IMR-90 (cell line): ENCODE results near the gene MECR. TPM values are rescaled to one million over a fixed set of nuclear protein-coding genes. Genes with fewer than 3 reads are reported as not detected.

Experiments
- ATAC-seq: fragments of 200-7000 bp; cut with Tn5 transposase; 2 replicates; pipeline ENCODE4 v1.9.1; 2020; ENCODE audit warnings: low read depth, mild to moderate bottlenecking, moderate library complexity
- BruUV-seq: library from RNA; stranded (reverse); fragments of 400-500 nt; replicated peaks from 2 replicates; lab custom pipeline; 2021; lab: Mats Ljungman, UMichigan
- CTCF ChIA-PET: fragments of 300-600 bp; formaldehyde crosslinking; extraction: SDS; loops from one replicate; lab custom pipeline; 2021; ENCODE audit warnings: antibody characterized with exemption; lab: Yijun Ruan, JAX
- POLR2A ChIA-PET: fragments of 300-600 bp; sonication (Branson Sonifier 250); formaldehyde crosslinking; loops from one replicate; lab custom pipeline; 2022; ENCODE audit warnings: antibody characterized with exemption; ENCODE audit not compliant: unreplicated experiment; lab: Charles Lee
- DNase-seq: peaks from one replicate; pipeline ENCODE4 v3.0.0; 2013
- H2AFZ ChIP-seq: replicated peaks from 2 replicates; pipeline ENCODE3; 2013; ENCODE audit warnings: low read length, mild to moderate bottlenecking; ENCODE audit not compliant: poor library complexity
- H2AK5ac ChIP-seq: 2 replicates; pipeline ENCODE4 v1.6.1; 2013; ENCODE audit warnings: low read depth, low read length, inconsistent platforms
- H2AK9ac ChIP-seq: replicated peaks from 2 replicates; pipeline ENCODE3; 2013; ENCODE audit warnings: mild to moderate bottlenecking, low read depth, low read length, moderate library complexity; ENCODE audit not compliant: poor library complexity
- H2BK120ac ChIP-seq: 2 replicates; pipeline ENCODE4 v1.6.1; 2013; ENCODE audit warnings: low read depth, low read length, inconsistent platforms
- H2BK15ac ChIP-seq: 3 replicates; pipeline ENCODE4 v1.6.1; 2013; ENCODE audit warnings: low read depth, low read length, inconsistent platforms
- H2BK20ac ChIP-seq: 2 replicates; pipeline ENCODE4 v1.6.1; 2013; ENCODE audit warnings: low read depth, mild to moderate bottlenecking, inconsistent platforms, low read length, moderate library complexity
- H2BK5ac ChIP-seq: 2 replicates; pipeline ENCODE4 v1.6.1; 2013; ENCODE audit warnings: mild to moderate bottlenecking, low read depth, low read length, inconsistent platforms; ENCODE audit not compliant: poor library complexity, severe bottlenecking
- H3K14ac ChIP-seq: replicated peaks from 2 replicates; pipeline ENCODE4 v1.6.1; 2013; ENCODE audit warnings: low read depth, low read length, inconsistent platforms
- H3K18ac ChIP-seq: 2 replicates; pipeline ENCODE4 v1.6.1; 2013; ENCODE audit warnings: low read depth, low read length, control low read depth
- H3K23ac ChIP-seq: 2 replicates; pipeline ENCODE4 v1.6.1; 2013; ENCODE audit warnings: low read depth, low read length, inconsistent platforms
- H3K27ac ChIP-seq: 2 replicates; pipeline ENCODE4 v1.5.1; 2013; ENCODE audit warnings: mild to moderate bottlenecking, control low read depth, low read length; ENCODE audit not compliant: insufficient read depth
- H3K27me3 ChIP-seq: 2 replicates; pipeline ENCODE4 v1.6.1; 2013; ENCODE audit warnings: low read length; ENCODE audit not compliant: control insufficient read depth, insufficient read depth
- H3K36me3 ChIP-seq: 2 replicates; pipeline ENCODE4 v1.6.1; 2013; ENCODE audit warnings: low read length, mixed read lengths; ENCODE audit not compliant: control insufficient read depth, insufficient read depth
- H3K4ac ChIP-seq: 2 replicates; pipeline ENCODE4 v1.6.1; 2013; ENCODE audit warnings: low read depth, low read length, inconsistent platforms
- H3K4me1 ChIP-seq: 2 replicates; pipeline ENCODE4 v1.6.1; 2013; ENCODE audit warnings: low read length, mixed read lengths; ENCODE audit not compliant: control insufficient read depth, insufficient read depth
- H3K4me2 ChIP-seq: 2 replicates; pipeline ENCODE4 v1.6.1; 2013; ENCODE audit warnings: low read depth, mild to moderate bottlenecking, control low read depth, low read length, moderate library complexity
- H3K4me3 ChIP-seq: 2 replicates; pipeline ENCODE4 v1.5.1; 2013; ENCODE audit warnings: low read depth, mild to moderate bottlenecking, control low read depth, low read length, moderate library complexity; ENCODE audit not compliant: insufficient read depth
- H3K56ac ChIP-seq: 2 replicates; pipeline ENCODE4 v1.6.1; 2013; ENCODE audit warnings: low read length, inconsistent platforms; ENCODE audit not compliant: insufficient read depth; ENCODE audit errors: extremely low read depth
- H3K79me1 ChIP-seq, 2 experiments: 2 replicates each; pipeline ENCODE4 v1.6.1; 2013; ENCODE audit warnings: low read length in 2 of 2, inconsistent platforms in 1 of 2, low read depth in 1 of 2
- H3K9ac ChIP-seq: 2 replicates; pipeline ENCODE4 v1.6.1; 2013; ENCODE audit warnings: low read depth, low read length, control low read depth
- H3K9me1 ChIP-seq: 2 replicates; pipeline ENCODE4 v1.6.1; 2013; ENCODE audit warnings: low read length, inconsistent platforms; ENCODE audit not compliant: insufficient read depth
- H3K9me3 ChIP-seq: 2 replicates; pipeline ENCODE4 v1.6.1; 2013; ENCODE audit warnings: low read length; ENCODE audit not compliant: control insufficient read depth, insufficient read depth
- H4K20me1 ChIP-seq: 2 replicates; pipeline ENCODE4 v1.6.1; 2013; ENCODE audit warnings: low read length, inconsistent platforms; ENCODE audit not compliant: insufficient read depth
- H4K5ac ChIP-seq: 2 replicates; pipeline ENCODE4 v1.6.1; 2013; ENCODE audit warnings: mild to moderate bottlenecking, low read depth, low read length, control low read depth
- H4K8ac ChIP-seq, 2 experiments: 2 replicates each; pipeline ENCODE4 v1.6.1; 2013; ENCODE audit warnings: low read depth in 2 of 2, low read length in 2 of 2, control low read depth in 1 of 2, inconsistent platforms in 1 of 2
- H4K91ac ChIP-seq: 2 replicates; pipeline ENCODE4 v1.6.1; 2013; ENCODE audit warnings: low read depth, low read length, inconsistent platforms; ENCODE audit not compliant: insufficient read depth
- CEBPB ChIP-seq: IDR thresholded peaks from 2 replicates; pipeline ENCODE4 v1.6.1; 2012; ENCODE audit warnings: low read depth, low read length, improper control_type of control experiment
- CHD1 ChIP-seq: IDR thresholded peaks from 2 replicates; pipeline ENCODE4 v1.6.1; 2012; ENCODE audit warnings: low read depth, low read length, improper control_type of control experiment
- MAZ ChIP-seq: IDR thresholded peaks from 2 replicates; pipeline ENCODE4 v1.6.1; 2012; ENCODE audit warnings: low read depth, mild to moderate bottlenecking, low read length, improper control_type of control experiment, moderate library complexity, borderline replicate concordance
- RCOR1 ChIP-seq: IDR thresholded peaks from 2 replicates; pipeline ENCODE4 v1.6.1; 2012; ENCODE audit warnings: mild to moderate bottlenecking, low read length, improper control_type of control experiment; ENCODE audit not compliant: insufficient replicate concordance
- WGBS, 2 experiments: methylation state at CpG; one replicate each; pipeline versions ENCODE4 v1.1.5 to v1.1.7; 2013; ENCODE audit warnings: missing lambda C conversion rate in 2 of 2; ENCODE audit not compliant: insufficient read length in 1 of 2; ENCODE audit errors: extremely low coverage in 2 of 2; 5-methylcytosine and 5-hydroxymethylcytosine counted together
- dilution Hi-C: fragments of 300-500 bp; cut with HindIII; formaldehyde crosslinking; loops from one replicate; pipeline ENCODE4 v1.14.3; 2018; ENCODE audit warnings: low sequenced_read_pairs; ENCODE audit not compliant: unreplicated experiment
- in situ Hi-C: fragments of 300-500 bp; cut with MboI; formaldehyde crosslinking; loops from 3 replicates; pipeline ENCODE4 v1.14.3; 2019; ENCODE audit warnings: low sequenced_read_pairs, inconsistent platforms, mixed read lengths
- intact Hi-C: fragments of 100-400 bp; cut with micrococcal nuclease; formaldehyde crosslinking; loops from 2 replicates; pipeline ENCODE4 v1.10.0; 2022
- polyA plus RNA-seq, 3 experiments: library from polyadenylated mRNA; depleted of rRNA; stranded (reverse); fragments of >200 nt; gene quantifications; 2 replicates each; pipeline ENCODE4 v1.2.3, GENCODE V29; 2012; ENCODE audit warnings: low replicate concordance in 1 of 3
- total RNA-seq: library from RNA; depleted of rRNA; stranded (reverse); fragments of >200 nt; gene quantifications from 2 replicates; pipeline ENCODE4 v1.2.3, GENCODE V29; 2012

Gene MECR
- total and polyA plus RNA-seq, 2 of the 4 experiments (the other 2 are of a cell fraction): 20.3 to 24.8 TPM

DNA sequence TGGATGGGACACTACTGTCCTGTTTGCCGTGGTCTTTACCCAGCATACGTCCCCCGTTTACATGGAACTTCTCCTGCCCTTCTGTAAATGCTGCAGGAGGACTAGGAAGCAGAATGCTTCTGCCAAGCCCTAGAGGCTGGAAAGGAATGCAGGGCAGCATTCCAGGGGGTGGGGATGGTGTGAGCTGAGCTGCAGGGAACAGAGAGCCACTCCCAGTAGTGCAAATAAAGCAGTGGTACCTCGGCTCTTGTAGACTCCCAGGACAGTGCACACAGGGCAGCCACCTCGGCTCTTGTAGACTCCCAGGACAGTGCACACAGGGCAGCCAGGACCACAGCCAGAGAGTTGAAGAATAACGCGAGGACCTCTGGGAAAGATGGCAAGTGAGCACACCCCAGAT is 41.0 kb upstream of the MECR start:
- in situ Hi-C loops: no loop called here
- CTCF ChIA-PET: no interaction called here
- TF ChIP-seq MAZ (peak; percentile 99), RCOR1 (no peak), CEBPB (no peak), CHD1 (no peak)

More for the DNA sequence above, 41.0 kb upstream of the MECR start:
- Histone ChIP-seq H2AK9ac (peak overlapping the region; percentile 53), H3K14ac (no peak overlapping the region), H3K18ac (no peak overlapping the region), H3K27me3 (no peaks in the 10 kb centered on the region), H4K91ac (peak overlapping the region; percentile 70), H3K36me3 (no peaks in the 10 kb centered on the region), H3K27ac (peak overlapping the region; percentile 10; the same call in 1 of the 2 replicates), H3K9me1 (no peaks in the 10 kb centered on the region; the same call in 1 of the 2 replicates), H2AFZ (peak overlapping the region; percentile 84), H2AK5ac (no peak overlapping the region; the same call in 1 of the 2 replicates), H2BK120ac (peak overlapping the region; percentile 83), H2BK15ac (no peak overlapping the region), H3K4me3 (no peak overlapping the region), H2BK20ac (peak overlapping the region; percentile 86), H3K4me1 (peaks cover 10% of the 10 kb centered on the region; the same call in 1 of the 2 replicates), H3K9me3 (no peaks in the 10 kb centered on the region), H3K4ac (peak overlapping the region; percentile 81), H3K56ac (no peak overlapping the region), H4K5ac (no peak overlapping the region), H4K8ac (peak overlapping the region in 1 of 2 experiments; percentile 88), H3K9ac (peak overlapping the region; percentile 23; the same call in 1 of the 2 replicates), H3K23ac (no peak overlapping the region), H2BK5ac (no peak overlapping the region), H4K20me1 (no peaks in the 10 kb centered on the region), H3K4me2 (peak overlapping the region; percentile 42), H3K79me1 (no peaks in the 10 kb centered on the region)
- POLR2A ChIA-PET: no interaction called here
- DNase-seq (peak; percentile 65), ATAC-seq (peak; percentile 98)
- intact Hi-C loops: no loop called here
- no TSS peak for BruUV-seq
- dilution Hi-C loops: no loop called here
- 7% methylated on average over 3 of the region's 7 CpGs; no CpG with 5 or more reads in 1 of the 2 experiments for WGBS, 2 experiments
